ENCODE results near the gene NELFA. TPM values are rescaled to one million over a fixed set of nuclear protein-coding genes. Genes with fewer than 3 reads are reported as not detected.

Gene NELFA
- total RNA-seq, 1 donor from 2014 or later, result 14.2 TPM

DNA sequence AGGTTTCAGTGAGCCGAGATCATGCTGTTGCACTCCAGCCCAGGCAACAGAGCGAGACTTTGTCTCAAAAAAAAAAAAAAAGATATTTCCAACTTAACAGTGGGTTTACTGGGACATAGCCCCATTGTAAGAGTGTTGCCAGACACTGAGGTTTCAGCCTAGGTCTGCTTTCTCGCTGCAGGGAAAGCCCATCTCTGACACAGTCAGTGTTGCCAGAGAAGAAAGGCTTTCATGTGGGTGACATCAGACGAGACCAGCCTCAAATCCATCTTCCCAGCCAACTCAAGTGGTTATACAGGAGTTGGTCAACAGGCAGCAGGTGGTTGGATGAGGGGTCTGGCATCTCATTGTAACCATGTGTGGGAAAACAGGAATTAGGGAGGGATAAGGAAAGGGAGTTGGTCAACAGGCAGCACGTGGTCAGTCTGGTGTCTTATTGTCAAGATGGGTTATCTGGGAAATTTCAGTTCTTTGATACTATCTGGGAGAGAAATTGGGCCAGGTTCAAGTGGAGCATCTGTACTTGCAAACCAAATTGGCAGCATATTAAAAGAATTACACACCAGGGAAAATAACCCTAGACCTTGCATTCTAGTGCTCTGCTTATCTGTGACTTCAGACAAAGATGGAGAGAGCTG is 41.1 kb downstream of the NELFA start:
- no peak for DNase-seq (ENCODE audit: low read depth, low spot score)

DNA sequence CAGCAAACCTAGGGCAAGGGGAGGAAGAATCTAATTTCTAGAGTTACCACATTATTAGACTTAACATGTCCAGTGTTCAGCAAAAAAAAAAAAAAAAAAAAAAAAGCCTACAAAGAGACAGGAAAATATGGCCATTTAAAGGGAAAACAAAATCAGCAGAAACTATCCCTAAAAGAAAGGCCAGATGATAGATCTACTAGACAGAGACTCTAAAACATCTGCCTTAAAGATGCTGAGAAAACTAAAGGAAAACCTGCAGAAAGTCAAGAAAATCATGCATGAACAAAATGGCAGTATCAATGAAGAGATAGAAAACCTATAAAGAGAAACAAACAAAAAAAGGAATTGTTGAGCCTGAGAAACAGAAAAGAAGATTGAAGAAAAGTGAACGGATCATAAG is 43.8 kb downstream of the NELFA start:
- DNase-seq (ENCODE audit: low read depth, low spot score), result no peak

DNA sequence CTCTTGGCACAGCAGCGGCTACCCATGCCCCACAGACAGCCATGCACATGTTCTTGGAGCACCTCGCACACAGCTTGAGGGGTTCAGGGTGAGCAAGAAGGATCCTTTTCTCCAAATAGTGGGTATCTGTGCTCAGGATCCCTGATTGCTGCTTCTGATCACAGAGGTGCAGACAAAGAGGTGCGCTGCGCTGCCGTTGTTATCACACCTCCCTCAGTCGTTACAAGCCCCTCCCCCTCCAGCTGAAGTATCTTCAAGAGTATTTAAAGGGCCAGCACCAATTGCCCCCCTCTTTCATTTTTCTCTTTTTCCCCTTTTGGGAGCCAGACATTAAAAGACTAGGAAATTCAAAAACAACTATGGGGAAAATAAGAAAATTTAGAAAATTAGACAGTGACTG is 44.3 kb downstream of the NELFA start:
- DNase-seq (ENCODE audit: low read depth, low spot score), result no peak

DNA sequence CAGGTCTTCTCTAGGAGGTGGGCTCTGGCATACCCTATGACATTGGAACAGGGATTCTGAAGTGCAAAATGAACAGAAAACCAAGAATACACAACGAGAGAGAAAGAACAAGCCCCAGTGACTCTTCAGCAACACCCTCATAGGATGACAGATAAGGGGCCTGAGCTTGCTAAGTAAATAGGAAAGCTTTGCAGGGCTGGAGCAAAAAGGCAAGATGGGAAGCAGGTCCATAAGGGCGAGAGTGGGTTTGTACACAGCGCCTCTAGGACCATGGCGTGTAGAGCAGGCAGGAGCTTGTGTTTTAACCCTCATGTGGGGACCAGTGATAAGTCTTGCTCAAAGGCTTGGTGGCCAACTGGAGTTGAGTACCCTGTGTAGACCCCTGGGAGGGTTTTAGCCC is 45.8 kb downstream of the NELFA start:
- no peak for DNase-seq (ENCODE audit: low read depth, low spot score)

DNA sequence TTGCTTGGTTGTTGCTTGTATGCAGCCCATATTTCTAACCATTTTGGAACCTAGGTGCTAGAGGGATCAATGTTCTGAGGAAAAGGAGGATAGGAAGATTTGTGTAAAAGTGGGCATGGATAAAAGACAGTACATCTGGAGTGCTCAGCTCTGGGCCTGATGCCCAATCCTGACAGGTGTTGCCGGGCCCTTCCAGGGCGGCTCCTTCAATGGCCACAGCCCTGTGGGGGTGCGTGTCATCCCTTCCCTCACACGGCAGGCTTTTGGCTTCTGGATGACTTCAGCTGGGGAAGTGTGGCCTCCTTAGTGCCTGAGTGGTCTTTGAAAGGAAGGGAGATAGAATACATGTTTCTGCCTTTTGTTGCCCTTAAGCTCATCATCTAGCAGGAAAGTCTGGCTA is 47.2 kb downstream of the NELFA start:
- DNase-seq (ENCODE audit: low read depth, low spot score), result no peak

DNA sequence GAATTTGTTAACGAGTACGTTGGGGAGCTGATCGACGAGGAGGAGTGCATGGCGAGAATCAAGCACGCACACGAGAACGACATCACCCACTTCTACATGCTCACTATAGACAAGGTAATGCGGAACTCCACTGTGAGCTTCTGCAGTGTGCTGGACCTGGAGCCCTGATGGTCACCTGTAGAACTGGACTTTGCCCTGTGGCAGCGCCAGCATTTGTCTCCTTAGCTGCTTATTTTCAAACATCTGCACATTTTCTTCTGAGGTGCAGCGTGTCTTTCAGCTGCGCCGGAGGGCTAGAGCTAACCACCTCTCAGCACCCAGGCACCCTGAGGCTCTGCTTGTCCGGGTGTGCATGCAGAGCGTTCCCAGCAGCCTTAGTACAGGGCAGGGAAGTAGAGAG is 47.7 kb downstream of the NELFA start:
- no peak for DNase-seq (ENCODE audit: low read depth, low spot score)

DNA sequence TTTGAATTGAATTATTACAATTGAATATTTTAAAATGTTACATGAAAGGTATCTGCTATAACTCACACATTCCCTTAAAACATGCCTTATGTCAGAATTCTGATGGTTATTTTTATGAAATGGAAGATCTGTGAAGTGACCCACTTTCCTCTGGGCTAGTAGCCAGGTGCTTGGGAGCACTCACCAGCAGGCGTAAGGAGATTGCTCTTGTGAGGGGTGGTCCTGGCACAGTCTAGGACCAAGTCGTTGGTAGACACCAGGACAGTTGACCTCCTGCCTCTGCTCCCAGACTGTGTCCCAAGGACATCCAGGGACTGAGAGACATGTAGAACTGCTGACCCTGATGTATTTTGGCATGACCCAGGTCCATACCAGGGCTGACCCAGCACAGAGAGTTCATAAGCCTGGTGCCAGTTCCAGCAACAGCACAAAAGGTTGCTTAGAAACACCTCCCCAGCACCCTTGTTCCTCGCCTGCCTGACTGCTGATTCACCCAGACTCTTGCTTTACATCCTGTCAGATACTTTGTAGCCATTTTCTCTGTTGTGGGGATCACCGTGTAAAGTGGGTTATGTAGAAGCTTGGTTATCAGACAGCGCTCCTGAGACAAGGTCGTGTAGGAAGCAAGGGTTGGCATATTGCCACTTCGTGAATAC is 48.5 kb downstream of the NELFA start:
- no peak for DNase-seq (ENCODE audit: low read depth, low spot score)

DNA sequence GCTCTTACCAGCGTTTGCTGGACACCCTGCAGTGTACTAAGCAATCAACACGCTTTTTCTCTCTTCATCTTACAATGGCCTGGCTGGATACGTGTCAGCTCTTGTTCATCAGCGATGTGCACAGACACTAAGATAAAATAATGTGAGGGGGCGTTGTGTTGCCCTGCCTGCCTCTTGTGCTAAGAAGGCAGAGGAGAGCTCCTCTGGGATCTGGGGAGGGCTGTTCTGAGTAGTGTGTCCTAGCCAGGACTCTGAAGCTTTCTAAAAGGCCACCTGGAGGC is 49.7 kb downstream of the NELFA start:
- DNase-seq (ENCODE audit: low read depth, low spot score), result no peak

DNA sequence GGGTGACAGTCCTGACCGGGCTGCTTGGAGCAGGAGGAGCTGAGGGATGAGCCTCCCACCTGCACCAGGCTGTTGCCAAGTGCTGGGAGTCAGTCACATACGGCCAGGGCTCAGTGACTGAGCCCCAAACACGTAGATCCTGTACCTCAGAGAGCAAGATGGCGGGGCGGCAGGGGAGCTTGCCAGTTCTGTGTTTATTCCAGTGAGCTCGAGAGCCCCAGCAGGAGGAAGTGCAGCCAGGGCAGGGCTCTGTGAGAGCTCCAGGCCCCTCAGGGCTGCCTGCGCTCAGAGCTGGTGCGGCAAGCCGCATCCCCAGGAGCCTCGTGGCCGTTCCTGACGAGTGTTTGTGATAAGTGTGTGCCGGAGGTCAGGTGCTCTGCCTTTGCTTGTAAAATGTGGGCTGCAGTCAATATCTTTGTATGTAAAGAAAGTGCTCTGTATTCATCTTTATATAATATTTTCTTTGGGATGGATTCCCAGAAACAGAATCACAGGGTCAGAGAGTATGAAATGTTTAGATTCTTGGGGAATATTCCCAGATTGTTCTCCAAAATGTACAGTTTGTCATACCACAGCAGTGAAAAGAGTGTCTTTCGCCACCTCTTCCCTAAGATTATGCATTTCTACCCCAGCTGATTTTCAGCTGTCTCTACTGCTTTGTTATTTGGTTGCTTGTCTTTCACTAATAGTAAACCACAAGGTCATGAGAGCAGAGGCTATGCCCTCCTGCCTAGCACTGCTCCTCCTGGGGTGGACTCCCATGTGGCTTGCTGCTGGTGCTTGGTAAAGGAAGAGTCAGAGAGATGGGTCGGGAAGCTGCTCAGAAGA is 50.3 kb downstream of the NELFA start:
- DNase-seq (ENCODE audit: low read depth, low spot score), result no peak

DNA sequence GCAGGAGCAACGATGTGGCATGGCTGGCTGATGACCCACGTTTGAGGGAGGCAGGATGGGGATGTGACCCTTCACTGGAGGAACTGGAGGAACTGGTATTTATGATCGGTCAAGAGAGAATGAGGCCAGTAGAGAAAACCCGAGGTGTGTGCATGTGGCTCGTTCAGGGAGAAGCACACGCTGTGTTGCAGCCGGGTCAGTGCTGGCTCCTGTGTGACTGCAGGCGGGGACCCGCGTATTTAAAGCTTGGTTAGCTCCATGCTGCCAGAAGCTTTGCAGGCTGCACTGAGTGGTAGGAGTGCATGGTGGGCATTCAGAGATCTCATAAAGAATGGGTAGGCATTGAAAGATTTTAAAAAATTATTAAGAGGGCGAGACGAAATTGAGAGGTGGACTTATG is 52.1 kb downstream of the NELFA start:
- DNase-seq (ENCODE audit: low read depth, low spot score), result no peak

DNA sequence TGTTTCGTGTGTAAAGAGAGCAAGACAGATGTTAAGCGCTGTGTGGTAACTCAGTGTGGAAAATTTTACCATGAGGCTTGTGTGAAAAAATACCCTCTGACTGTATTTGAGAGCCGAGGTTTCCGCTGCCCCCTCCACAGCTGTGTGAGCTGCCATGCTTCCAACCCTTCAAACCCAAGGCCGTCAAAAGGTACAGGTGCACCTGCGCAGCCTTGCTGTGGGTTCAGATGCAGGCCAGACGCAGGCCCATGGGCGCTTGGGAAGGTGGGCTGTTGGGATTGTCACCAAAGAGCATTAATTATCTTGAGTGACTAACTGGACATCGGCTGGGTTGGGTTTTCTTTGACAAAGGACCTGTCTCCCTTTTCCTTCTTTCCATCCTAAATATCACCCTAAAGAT is 55.4 kb downstream of the NELFA start:
- DNase-seq (ENCODE audit: low read depth, low spot score), result no peak

DNA sequence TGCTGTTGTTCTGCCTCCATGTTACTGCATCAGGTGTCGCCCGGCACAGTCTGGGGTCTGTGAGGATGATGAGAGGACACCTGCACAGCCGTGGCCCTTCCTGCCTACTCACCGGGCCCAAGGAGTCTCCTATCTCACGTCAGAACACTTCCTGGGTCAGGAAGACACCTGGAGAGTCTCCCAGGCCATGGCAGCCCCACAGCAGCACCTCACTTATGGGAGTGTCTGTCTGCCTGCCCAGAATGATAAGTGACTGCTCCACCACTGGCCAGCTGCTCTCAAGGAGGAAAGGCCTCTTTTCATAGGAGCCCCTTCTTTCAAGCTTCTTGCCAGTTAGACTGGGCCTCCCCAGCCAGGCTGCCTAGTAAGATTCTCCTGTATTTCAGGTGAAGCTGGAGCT is 56.1 kb downstream of the NELFA start:
- no peak for DNase-seq (ENCODE audit: low read depth, low spot score)

DNA sequence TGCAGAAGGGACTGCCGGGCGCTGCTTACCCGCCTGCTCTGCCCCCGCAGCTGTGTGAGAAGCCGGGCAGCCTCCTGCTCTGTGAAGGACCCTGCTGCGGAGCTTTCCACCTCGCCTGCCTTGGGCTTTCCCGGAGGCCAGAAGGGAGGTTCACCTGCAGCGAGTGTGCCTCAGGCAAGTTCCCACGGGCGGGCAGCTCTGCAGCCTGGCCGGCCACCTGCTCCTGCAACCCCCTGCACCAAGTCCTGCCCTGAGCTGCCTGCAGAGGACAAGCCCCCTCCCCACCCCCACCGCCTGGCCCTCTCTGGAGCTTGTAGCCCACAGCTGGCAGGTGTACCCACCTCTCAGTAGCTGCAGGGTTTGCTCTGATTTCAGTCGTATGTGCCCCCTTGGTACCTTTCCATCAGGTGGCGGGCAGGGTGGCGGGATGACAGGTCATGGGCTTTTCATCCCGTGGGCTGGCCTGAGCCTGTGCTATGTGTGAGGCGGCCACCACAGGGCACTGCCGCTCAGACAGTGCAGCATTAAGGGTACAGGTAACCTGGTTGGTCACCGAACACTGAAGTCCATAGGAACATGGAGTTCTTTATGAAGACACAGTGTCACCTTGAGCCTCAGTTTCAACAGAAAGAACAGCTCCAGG is 56.6 kb downstream of the NELFA start:
- no peak for DNase-seq (ENCODE audit: low read depth, low spot score)

DNA sequence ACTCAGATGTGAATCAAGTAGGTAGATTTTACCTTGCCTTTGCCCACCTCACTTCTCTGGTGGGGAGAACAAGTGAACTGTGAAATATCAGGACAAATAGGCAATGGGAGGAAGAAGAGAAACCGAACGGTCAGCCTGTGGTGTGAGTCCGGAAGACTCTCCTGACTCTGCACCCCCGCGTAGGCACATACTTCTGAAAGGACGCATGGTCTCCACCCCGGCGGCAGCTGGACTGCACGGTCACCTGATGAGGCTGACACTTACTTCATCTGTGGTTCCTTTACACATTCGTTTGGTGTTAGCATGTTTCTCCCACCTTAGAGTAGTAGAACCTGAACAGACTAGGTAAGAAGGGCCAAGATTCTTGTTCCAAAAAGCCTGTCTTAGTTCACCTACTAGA is 58.4 kb downstream of the NELFA start:
- no peak for DNase-seq (ENCODE audit: low read depth, low spot score)

DNA sequence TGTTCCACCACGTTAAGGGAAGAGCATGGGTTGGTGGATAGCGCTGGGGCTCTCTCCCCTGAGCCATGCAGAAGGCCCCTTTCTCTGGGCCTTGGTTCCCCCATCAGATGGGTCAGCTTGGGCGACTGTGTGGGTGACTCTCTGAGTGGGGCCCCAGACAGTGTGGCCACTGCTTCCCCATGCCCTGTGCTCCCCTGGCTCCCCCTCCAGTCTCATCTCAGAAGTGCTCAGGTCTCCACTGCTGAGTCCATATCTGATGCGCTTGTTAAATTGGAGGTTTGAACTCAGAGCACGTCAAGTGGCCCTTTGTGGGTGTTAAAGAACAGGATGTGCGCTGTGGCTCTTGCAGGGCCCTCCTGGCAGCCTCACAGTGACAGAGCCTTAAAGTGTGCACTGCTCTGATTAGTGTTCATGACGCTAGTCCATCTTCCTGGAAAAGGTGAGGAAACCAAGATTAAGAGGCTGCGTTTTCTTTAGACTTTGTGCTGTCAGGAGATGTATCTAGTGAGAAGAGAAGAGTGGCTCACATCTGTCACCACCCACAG is 59.8 kb downstream of the NELFA start:
- no peak for DNase-seq (ENCODE audit: low read depth, low spot score)

DNA sequence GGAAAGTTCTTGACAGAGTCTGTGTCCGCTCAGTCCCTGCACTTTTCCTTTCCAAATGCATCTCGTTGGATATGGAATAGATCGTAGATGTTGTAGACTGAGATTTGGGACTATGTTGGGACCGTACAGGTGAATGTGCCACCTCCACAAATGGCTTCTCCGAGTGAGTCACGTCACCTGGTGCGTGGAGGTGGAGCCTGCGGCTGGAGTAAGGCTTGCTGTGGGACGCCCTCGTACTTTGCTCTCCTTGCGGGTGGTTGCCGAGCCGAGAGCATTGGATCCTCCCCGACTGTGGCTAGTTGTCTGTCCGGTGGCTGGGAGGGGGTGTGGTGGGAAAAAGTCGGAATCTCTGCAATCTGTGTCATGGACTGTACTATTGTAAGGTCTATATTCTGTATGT is 60.5 kb downstream of the NELFA start:
- no peak for DNase-seq (ENCODE audit: low read depth, low spot score)

DNA sequence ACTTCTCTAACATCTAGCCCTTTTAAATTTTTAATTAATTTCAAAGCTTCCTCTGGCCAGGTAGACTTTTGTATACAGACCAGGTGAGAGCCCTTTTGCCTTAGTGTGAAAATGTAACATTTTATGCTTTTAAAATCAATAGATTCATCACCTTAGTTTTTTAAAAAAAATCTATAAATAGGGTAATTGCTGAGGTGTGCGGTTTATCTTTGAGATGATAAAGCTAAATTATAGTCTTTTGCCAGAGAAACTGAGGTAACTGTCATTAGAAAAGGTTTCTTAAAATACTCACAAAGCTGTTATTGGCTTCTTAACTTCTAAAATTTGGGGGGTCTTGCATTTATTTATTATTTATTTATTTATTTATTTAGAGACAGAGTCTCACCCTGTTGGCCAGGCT is 62.9 kb downstream of the NELFA start:
- no peak for DNase-seq (ENCODE audit: low read depth, low spot score)

DNA sequence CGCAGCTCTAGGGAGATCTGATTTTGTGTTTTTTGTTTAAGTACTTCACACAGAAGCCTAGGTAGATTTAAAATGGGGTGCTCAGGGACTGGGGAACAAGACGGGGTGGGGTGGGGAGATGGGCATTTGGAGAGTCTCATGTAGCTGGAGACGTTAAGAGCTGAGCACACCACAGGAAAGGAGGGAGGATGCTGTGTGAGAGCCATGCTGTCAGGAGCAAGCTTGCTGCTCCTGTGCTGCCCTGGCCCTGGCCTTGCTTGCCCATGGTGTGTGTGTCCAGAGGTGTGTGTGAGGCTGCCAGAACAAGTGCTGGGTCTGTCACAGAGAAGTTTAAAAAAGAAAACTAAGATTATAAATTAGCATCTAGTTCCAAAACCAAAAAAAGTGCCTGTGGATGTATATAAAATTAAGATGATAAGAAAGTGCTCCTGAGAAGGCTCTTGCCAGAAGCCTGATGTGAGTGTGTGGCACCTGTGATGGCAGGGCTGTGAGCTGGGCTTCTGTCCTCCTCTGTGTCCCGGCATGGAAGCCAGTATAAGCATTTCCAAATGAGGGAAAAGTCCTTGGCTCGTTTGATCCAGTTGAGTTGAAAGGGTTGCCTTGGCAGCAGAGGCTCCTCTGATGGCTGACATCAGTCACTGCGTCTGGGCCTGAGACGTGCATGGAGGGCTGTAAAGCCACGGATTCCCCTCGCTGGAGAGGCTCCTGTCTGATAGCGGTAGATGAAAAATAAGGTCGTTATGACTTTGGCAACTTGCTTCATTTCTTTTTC is 63.5 kb downstream of the NELFA start:
- no peak for DNase-seq (ENCODE audit: low read depth, low spot score)

DNA sequence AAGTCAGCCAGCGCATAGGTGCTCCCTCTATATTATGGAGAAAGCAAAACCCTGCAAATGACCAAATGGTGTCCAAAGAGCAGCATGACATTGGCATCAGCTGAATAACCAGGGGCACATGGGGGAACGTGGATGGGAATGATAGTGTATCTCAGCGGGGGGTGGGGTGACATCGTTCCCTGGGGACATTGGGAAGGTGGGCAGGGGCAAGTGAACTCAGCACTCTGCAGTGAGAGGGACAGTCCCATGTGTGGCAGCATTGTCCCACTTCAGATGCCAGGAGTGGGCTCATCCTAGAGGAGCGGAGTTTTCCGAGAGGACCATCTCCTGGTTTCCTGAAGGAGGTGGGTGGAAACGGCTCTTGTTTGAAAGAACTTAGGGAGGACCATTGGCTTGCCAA is 64.8 kb downstream of the NELFA start:
- no peak for DNase-seq (ENCODE audit: low read depth, low spot score)

DNA sequence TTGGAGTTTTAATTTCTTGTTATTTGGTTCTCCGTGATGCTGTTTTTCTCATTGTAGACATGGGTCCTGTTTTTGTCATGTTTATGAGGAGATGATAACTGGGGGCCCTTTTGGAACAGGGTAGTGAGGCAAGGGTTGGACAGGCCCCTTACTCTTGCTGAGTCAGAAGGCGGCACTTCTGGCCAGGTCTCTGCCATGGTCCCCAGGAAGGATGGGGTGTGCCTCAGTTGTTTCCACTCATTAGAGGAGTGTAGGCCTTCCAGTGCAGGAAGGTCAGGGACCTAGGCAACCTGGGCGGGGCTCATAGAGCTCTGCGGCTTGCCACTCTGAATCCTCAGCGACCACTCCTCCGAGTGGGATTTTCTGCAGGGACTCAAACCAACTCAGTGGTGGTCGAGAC is 68.2 kb downstream of the NELFA start:
- no peak for DNase-seq (ENCODE audit: low read depth, low spot score)

Measured in pulmonary artery endothelial cell (primary cell).